EL (cell line): ENCODE measurements around the gene NDUFAF3.
A peak's percentile ranks its signal among the peaks of the same experiment; 100 is the strongest.
"Not testable (repeated sequence)": the region's sequence is repeated elsewhere in the genome, so short reads cannot be mapped to it uniquely, and the experiment has no call there.

Experiments used
- DNase-seq: peaks from one replicate; pipeline ENCODE4 v3.0.0-alpha.2; 2016

NDUFAF3 gene

GRCh38 chr3:49001155-49001554, 20.8 kb upstream of the NDUFAF3 start:
- DNase-seq: no peak

GRCh38 chr3:49004352-49005302, 17.3 kb upstream of the NDUFAF3 start:
- no peak for DNase-seq

- DNase-seq: no peak
Measured at GRCh38 chr3:49005303-49005680, 16.6 kb upstream of the NDUFAF3 start.

- no peak for DNase-seq
Measured at GRCh38 chr3:49005998-49006397, 15.9 kb upstream of the NDUFAF3 start.

DNA sequence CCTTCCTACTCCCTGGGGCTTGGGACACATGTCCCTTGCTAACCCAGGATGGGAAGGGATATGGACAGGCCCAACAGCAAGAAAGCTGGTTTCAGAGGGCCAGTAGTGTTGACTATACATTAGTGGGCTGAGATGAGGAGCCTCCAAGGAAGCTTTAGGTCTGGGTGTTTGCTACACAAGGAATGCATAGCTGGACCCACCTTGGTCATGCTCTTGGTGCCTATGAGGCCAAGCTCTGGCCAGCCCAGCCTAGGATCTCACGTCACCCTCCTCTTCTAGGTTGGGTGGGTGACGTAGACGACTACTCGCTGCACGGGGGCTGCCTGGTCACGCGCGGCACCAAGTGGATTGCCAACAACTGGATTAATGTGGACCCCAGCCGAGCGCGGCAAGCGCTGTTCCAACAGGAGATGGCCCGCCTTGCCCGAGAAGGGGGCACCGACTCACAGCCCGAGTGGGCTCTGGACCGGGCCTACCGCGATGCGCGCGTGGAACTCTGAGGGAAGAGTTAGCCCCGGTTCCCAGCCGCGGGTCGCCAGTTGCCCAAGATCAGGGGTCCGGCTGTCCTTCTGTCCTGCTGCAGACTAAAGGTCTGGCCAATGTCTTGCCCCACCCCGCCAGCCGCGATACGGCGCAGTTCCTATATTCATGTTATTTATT, 15.4 kb upstream of the NDUFAF3 start:
- peak; percentile 43 for DNase-seq

GRCh38 chr3:49007068-49007770, 14.7 kb upstream of the NDUFAF3 start, which contains the start of gene WDR6:
TSS of gene WDR6 (plus strand) at chr3:49007391. CDS start at chr3:49007432, 41 bp downstream.
- peak; percentile 99 for DNase-seq

DNA sequence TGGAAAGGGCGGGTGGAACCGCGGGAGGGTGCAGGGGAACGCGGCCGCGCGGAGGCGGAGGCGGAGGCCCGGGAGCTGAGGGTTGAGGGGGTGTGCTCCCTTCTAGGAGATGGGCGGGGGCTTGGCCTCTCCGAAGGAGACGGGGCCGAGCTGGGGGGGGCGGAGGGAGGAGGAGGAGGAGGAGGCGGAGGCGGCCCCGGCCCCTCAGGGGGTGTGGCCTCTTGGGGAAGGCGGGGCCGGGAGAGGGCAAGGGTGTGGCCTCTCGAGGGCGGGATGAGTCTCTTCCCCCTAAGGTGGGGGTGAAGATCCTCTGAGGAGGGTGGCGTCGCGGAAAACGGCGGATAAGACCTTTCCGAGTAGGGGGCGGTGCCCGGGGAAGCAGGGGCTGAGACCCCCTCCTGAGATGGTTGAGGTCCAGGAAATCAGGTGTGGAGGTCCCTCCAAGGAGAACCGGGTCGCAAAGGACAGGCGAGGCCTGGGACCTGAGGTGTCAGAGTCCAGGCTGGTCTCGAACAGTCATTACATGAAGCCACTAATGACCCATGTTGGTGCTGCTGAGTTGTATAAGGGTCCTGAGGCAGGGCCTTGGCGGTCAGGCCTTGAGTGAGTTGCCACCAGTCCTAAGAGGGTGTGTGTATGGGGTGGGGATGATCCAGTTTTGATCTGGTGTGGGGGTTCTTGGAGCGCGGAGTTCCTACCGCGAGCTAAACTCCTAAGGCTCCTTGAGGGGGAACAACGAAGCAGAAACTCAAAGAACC, 14.0 kb upstream of the NDUFAF3 start:
- DNase-seq: peak; percentile 94

DNA sequence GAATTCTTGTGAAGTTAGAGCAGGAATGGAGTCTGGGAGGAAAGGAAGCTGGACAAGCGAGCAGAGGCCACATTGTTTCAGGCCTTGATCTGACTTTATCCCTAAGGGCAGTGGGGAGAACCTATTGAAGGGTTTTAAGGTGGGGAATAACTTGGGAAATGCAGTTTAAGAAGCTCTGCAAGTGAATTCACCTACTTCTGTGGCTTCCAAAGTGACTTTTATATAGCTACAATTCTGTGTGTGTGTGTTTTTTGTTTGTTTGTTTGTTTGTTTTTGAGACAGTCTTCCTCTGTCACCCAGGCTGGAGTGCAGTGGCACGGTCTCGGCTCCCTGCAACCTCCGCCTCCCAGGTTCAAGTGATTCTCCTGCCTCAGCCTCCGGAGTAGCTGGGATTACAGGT, 13.3 kb upstream of the NDUFAF3 start:
- DNase-seq: not testable (repeated sequence)

- DNase-seq: no peak
Measured at GRCh38 chr3:49009396-49009795, 12.5 kb upstream of the NDUFAF3 start.

DNA sequence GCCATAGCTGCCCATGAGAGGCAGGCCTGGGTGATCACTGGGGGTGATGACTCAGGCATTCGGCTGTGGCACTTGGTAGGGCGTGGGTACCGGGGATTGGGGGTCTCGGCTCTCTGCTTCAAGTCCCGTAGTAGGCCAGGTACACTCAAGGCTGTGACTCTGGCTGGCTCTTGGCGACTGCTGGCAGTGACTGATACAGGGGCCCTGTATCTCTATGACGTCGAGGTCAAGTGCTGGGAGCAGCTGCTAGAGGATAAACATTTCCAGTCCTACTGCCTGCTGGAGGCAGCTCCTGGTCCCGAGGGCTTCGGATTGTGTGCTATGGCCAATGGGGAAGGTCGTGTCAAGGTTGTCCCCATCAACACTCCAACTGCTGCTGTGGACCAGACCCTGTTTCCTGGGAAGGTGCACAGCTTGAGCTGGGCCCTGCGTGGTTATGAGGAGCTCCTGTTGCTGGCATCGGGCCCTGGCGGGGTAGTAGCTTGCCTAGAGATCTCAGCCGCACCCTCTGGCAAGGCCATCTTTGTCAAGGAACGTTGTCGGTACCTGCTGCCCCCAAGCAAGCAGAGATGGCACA, 9.4 kb upstream of the NDUFAF3 start:
- no peak for DNase-seq

DNA sequence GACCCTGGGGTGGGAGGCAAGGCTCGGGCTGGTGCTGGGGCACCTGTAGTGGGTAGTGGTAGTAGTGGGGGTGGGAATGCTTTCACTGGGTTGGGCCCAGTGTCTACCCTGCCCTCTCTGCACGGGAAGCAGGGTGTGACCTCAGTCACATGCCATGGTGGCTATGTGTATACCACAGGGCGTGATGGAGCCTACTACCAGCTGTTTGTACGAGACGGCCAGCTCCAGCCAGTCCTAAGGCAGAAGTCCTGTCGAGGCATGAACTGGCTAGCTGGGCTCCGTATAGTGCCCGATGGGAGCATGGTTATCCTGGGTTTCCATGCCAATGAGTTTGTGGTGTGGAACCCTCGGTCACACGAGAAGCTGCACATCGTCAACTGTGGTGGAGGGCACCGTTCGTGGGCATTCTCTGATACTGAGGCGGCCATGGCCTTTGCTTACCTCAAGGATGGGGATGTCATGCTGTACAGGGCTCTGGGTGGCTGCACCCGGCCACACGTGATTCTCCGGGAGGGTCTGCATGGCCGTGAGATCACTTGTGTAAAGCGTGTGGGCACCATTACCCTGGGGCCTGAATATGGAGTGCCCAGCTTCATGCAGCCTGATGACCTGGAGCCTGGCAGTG, 8.7 kb upstream of the NDUFAF3 start:
- no peak for DNase-seq

- DNase-seq: peak; percentile 37
Measured at GRCh38 chr3:49013738-49014660, 7.9 kb upstream of the NDUFAF3 start.

DNA sequence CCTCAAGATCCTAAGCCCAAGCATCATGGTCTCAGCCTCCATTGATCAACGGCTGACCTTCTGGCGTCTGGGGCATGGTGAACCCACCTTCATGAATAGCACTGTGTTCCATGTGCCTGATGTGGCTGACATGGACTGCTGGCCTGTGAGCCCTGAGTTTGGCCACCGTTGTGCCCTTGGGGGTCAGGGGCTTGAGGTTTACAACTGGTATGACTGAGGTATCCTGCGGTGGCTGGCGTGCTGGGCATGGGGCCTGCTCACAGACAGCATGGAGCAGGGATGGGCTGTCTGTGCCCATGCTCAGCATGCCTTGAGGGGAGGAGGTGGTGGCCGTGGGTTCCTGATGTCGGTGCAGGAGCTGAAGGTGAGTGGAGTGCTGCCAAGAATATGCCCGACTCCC, 6.8 kb upstream of the NDUFAF3 start:
- DNase-seq: no peak

- no peak for DNase-seq
Measured at GRCh38 chr3:49015765-49016164, 6.2 kb upstream of the NDUFAF3 start.

- DNase-seq: no peak
Measured at GRCh38 chr3:49016414-49017228, 5.3 kb upstream of the NDUFAF3 start.

DNA sequence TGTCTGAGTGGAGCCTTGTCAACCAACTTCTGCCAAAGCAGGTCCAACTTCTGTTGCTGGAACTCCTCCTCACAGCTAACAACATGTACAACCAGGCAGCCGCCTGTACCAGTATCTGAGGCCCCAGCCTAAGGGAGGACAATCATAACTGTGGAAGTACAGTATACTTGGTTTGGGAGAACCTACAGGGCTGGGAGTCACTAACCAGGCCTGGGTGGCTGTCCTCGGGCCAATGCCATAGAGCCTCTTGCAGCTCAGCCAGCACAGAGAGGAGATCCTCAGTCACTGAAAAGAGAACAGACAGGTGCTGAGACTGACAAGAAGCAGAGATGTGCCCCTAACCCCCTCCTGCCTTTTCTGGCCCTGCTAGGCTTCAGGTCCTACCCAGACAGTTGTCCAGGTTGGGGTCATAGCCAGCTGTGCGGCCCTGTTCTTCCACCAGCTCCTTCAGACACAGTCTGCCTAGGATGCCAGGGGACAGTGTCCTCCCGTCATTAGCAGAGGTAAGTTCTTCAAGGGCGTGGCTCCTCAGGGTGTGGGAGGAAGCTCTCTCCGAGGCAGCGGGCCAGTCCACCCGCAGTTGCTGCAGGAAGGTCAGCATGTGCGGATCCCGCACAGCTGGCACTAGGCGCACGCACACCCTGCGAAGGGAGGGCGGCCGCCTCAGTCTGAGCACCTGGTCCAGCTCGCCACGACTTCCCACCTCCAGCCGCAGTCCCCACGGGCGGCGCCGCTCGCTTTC, 4.5 kb upstream of the NDUFAF3 start:
- no peak for DNase-seq

- peak; percentile 64 for DNase-seq
Measured at GRCh38 chr3:49017971-49018706, 3.8 kb upstream of the NDUFAF3 start, which contains the start of gene DALRD3. TSS of gene DALRD3 (minus strand) at chr3:49018580. CDS start at chr3:49018564, 16 bp downstream.

- DNase-seq: no peak
Measured at GRCh38 chr3:49018707-49019006, 3.3 kb upstream of the NDUFAF3 start.
